Stimulated activated CD8-positive, alpha-beta memory T cell treated with anti-CD3 and anti-CD28 coated beads, Interleukin-12 subunit alpha, Interleukin-12 subunit beta, amount 100 ng/mL, for 1 hour (primary cell): ENCODE measurements around the gene OR10AD1.

ENCODE experiments used
- DNase-seq: peaks from one replicate; pipeline ENCODE4 v3.0.0-alpha.2; 2020; ENCODE audit warnings: low read depth

The OR10AD1 gene

DNA sequence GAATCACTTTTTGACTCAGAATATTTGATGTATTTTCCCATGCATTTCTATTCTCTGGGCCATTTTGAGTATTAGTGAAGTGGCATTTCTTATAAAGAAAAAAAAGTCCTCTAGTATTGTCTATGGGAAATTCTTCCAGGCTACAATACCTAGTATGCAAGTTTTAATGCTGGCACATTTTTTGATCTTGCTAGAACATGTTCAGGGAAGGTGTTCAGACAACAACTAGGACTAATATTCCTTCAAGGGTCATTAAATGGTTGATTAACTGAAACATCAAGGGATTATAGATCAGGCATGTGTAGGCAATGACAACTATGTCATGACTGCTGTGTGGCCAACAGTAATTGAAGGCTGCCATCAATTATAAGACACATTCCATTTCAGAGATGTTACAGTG is 12.0 kb downstream of the OR10AD1 start:
- DNase-seq: no peak

DNA sequence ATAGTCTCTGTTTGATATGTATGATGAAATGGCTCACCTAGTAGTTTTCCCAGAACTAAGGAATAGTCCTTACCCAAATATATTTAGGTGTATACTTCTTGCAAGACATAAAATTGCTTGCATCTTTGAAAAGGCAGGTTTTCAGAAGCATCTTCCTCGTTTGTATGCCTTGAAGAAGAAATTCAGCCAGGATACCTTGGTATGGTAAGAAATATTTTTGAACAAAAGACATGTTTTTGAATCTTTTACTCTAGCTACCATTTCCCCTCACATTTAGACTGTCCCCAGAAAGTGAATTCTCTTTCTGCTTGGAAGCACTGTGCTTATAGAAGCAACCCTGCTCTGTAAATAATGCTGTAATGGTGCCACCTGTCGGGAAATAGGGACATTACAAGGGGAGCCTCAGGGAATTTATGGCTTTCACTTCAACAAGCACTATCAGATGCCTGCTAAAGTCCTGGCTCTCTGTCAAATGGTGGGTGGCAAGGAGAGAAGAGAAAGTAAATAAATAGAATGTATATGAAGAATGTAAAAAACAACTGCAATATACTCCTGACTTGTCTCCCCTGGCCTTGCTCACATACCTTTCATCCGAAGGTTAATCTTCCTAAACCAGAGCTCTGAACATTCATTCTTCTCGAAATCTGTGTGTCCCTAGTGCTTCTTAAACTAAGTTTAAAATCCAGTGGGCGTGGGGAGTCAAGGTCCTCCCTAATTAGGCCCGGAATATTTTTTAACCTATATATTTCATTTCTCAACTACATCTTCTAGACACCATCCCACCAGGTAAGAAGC is 13.6 kb downstream of the OR10AD1 start:
- DNase-seq: peak; percentile 59

DNA sequence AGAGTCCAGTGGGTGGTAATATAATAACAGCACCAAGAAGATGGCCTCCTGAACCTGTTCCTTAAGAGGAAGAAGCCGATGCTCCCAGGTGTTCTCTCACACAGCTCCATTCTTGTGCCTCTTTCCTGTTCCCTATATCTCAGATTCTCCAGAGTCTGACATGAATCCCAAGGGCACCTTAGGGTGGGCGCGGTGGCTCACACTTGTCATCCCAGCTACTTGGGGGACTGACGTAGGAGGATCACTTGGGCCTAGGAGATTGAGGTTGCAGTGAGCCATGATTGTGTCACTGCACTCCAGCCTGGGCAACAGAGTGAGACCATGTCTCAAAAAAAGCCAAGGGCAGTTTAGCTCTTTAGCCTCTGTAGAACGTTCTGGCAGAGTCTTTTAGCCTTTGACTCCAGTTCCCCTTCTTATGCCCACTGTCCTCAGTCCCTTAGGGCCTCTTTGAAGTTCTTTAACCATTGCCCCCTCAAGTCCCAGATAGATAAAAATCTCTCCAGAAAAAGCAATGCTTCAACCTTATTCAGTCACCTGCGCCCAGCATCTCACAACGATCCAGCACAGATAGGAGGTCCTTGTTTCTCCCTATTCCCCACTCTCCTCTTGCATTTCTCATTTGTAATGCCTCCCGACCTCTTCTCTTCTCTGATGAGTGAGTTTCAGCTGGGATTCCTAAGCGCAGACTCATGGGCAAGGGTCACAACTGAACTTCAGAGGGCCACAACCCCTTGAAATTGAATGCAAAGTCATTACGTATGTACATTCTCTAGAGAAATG is 15.0 kb downstream of the OR10AD1 start:
- DNase-seq: no peak

DNA sequence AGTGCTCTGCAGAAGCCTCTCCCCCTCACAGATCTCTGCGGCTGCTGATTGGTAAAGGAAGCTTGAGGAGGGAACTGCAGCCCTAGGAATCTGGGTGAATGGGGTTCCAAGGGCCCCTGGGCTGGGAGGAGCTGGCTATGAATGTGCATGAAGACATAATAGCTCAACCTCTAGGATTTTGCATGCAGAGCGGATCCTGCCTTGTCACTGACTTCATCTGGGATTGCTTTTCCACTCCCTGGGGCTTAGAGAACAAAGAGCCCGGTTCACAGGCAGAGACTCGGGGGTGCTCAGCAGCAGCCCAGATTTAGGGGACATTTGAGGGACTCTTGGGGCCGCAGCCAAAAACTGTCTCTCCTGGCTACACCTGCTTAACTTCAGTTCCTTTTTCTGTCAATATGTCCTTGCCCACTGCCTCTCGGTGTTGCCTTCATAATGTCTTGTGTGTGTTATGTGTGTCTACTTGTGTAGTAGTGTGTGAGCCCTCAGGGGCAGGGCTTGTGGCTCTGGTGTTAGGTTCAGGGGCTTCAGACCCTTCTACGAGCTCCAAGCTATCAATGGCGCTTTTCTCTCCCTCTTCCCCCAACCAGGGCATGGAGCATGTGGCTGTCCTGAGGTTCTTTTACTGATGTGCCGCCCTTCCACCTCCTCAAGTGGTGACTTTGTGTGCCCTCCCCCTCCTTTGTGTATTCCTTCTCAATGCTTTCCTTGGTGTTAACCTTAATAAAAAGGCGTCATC is 17.7 kb downstream of the OR10AD1 start:
- no peak for DNase-seq

DNA sequence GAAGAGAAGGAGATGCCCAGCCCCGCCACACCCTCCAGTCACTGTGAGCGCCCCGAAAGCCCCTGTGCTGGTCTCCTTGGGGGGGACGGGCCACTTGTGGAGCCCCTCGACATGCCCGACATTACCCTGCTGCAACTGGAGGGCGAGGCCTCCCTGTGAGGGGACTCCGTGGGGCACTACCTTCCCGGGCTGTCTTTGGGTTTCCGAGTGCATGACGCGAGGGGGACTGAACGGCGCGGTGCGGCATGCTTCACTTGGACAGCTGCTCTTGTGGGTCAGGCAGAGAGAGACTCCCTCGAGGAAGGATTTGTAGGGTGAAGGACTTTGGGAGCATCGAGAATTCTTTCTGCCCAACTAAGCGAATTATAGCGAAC is 18.6 kb downstream of the OR10AD1 start:
- no peak for DNase-seq

DNA sequence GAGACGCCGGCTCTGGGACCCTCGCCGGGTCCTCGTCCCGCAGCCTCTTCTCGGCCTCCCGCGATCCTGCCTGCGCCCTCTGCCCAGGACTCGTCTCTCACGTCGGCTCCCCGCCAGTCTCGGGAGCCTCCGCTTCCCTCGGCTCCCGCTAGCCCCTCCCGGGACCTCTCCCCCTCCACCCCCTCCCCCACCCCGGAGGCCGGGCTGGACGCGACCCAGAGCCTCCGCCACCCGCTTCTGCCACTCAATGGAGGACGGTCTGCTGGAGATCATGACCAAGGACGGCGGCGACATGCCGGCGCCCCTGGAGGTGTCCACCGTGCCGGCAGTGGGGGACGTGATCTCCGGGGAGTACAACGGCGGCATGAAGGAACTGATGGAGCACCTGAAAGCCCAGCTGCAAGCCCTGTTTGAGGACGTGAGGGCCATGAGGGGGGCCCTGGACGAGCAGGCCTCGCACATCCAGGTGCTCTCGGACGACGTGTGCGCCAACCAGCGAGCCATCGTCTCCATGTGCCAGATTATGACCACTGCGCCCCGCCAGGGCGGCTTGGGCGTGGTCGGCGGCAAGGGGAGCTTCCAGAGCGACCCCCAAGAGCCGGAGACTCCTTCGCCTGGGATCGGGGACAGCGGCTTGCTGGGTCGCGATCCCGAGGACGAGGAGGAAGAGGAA is 19.1 kb downstream of the OR10AD1 start:
- DNase-seq: no peak

DNA sequence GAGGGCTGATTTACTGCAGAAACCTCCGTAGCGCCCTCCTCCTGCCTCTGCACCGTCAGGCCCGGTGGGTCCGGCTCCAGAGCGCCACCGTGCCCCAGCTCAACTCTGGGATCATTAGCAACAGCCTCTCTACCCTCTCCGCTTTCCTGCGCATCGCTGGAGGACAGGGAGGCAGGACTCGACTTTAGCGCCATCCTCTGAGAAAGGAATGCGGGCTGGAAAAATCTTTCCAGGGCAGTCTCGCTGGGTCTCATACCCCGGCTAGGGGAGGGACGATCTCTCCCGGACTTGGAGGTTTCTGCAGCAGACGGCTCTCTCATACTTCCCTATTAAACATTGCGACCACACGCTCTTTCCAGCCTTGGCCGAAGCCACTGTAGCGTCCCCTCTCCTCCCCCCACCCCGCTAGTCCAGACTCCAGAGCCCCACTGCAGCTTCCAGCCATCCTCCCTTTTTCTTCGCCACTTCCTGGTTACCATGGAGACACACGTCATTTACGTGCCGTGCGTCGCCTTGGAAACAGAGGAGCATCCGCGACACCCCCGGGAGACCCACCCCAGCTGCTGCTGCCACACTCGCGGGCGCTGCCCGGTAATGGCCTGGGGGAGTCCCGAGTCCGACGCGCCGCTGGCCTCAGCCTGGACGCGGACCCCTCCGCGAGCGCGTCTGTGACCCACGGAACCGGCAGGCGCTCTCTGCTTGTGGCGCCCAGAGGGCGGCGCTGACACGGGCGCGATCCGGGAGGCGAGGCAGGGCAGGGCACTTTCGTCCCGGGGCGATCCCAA is 19.8 kb downstream of the OR10AD1 start, which contains the start of gene CCDC184:
TSS of gene CCDC184 (plus strand) at position 554 of the 785 bp plus-strand sequence. CDS start 479 bp downstream, outside the sequence.
- DNase-seq: peak; percentile 62

DNA sequence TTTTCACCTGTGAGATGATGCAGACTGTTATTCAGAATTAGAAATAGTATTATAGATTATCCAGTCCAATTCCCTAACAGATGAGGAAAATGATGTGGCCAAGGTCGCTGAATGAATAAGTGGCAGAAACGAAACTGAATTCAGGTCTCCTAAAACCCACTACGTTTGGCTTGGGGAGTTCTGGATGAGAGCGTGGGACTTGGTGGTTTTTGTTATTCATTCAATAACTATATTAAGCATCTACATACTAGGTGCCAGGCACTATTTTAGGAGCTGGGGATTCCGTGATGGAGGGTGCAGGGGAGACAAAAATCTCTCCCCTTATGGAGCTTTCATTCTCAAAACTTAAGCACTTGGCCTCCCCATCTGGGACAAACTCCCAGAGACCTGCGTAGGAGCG is 20.5 kb downstream of the OR10AD1 start:
- DNase-seq: no peak

DNA sequence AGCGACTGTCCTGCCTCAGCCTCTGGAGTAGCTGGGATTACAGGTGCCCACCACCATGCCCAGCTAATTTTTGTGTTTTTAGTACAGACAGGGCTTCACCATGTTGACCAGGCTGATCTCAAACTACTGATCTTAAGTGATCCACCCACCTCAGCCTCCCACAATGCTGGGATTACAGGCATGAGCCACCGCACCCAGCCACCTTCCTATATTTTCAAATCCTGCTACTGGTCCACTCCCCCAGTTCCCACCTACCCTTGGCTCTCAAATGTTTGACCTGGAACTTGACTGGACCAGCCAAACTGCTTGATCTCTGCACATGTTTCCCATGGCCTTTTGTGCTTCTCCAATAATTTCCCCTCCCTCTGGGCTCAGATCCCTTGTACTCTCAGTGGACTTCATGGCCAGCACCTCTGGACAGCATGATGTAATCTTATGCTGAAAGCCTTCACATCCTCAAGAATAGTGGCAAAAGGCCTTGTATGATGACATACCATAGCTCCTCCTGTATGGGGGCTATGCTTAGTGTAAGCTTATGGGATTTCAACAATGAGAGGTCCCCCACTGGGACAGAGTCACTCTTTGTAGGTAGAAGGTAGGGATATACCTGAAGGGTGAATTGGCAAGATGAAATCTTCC is 22.1 kb downstream of the OR10AD1 start:
- no peak for DNase-seq

DNA sequence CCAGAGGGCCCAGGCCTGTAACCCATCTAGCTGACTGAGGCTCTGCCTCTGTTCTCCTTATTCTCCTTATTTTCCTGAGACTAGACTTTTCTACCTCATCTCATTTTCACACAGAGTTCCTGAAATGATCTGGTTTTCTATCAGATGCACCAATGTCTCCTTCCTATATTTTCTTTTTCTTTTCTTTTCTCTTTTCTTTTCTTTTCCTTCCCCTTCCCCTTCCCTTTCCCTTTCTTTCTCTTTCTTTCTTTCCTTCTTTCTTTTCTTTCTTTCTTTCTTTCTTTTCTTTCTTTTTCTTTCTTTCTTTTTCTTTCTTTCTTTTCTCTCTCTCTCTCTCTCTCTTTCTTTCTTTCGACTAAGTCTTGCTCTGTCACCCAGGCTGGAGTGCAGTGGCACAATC is 22.7 kb downstream of the OR10AD1 start:
- DNase-seq: no peak

DNA sequence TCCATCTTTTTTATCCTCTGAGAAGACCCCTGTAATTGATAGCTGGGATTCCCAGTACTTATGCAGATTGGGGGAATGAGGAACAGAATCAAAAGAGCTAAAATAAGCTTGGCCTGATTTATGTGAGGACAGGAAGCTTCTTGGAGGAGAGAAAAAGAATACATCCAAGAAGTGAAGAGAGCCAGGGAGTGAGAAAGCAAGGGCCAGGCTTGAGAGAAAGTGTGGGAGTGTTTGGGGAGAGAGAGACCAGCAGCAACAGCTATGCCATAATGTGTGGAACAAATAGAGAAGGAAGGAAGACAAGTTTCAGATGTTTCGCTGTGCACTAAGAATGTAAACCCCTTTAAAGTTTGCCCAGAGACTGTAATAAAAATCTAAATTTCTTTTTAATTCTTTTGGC is 23.6 kb downstream of the OR10AD1 start:
- DNase-seq: no peak

DNA sequence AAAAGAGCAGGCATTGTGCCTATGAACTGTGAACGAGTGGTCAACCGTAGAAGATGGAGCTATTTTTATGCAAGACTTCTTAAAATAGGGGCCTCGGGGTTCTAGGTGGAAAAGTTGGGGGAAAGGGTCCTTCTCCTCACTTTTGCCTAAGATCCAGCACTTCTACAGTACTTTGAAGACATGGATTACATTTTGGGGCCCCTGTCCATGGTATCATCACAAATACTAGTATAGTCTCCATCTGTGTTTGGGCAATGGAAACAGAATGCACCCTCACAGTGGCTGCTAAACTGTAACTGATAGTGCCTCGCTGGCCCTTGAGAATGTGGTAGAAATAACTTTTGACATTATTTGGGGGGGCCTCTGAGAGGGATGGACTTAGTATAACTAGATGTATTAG is 25.1 kb downstream of the OR10AD1 start:
- no peak for DNase-seq

DNA sequence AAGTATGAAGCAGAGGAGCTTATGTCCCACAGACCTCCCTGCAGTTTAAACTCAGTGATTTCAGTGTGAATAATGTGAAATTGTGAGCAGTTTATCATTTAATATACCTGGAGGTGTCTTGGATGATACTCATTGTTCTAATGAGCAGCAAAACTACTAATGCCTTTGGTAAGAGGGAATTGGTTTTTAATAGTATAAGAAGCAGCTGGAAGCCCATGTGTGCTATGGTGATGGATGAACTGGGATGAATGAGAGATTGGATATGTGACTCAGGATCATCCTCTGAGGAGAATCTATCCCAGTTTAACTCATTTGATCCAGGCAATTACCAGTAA is 26.7 kb downstream of the OR10AD1 start:
- no peak for DNase-seq

DNA sequence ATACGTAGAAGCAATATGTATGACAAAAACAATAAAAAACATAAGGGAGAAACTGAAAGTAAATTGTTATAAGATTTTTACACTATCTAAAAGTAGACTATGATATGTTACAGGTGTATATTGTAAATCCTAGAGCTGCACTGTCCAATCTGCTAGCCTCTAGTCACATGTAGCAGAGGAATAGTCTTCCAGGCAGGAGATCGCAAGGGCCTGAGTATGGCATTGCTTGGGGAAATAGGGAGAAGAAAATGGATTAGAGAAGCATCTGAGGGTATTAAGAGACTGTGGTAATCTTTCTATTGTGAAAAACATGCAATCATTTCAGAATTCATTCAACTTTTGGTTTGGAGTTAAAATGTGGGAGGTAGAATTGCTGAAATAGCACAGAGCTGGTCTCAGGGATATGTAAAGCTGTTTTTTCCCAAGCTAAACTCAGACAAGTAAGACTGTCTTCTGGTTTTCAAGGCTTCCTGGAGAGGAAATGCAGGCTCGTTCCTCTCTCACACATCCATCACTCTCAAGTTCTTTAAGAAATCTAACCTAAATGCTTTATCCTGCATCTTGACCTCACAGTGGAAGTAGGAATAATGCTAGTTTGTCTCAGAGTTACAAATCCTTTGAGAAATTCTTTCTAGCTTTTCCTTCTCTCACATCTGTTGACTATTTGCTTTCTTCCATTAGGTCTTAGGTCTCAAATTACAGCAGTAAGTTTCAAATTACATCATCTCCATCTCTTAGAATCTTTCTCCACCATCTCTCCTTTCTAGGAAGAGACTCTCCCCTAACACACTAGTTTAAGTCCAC is 27.3 kb downstream of the OR10AD1 start:
- DNase-seq: no peak

DNA sequence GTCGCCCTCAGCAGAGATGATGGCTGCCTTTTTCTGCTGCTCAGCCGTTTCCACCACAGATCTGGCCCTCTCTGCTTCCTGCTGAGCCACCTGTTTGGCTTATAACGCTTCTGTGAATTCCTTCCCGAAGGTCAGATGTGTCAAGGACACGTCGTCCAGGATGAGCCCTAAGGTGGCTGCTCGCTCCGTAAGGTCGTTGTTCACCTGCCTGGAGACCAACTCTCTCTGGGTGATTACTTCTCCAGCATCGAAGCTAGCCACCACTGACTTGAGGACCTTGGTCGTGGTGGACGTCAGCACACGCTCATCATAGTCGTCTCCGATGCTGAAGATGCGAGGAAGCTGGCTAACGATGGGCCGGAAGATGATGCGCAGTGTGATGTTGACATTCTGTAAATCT is 34.1 kb downstream of the OR10AD1 start:
- DNase-seq: no peak

DNA sequence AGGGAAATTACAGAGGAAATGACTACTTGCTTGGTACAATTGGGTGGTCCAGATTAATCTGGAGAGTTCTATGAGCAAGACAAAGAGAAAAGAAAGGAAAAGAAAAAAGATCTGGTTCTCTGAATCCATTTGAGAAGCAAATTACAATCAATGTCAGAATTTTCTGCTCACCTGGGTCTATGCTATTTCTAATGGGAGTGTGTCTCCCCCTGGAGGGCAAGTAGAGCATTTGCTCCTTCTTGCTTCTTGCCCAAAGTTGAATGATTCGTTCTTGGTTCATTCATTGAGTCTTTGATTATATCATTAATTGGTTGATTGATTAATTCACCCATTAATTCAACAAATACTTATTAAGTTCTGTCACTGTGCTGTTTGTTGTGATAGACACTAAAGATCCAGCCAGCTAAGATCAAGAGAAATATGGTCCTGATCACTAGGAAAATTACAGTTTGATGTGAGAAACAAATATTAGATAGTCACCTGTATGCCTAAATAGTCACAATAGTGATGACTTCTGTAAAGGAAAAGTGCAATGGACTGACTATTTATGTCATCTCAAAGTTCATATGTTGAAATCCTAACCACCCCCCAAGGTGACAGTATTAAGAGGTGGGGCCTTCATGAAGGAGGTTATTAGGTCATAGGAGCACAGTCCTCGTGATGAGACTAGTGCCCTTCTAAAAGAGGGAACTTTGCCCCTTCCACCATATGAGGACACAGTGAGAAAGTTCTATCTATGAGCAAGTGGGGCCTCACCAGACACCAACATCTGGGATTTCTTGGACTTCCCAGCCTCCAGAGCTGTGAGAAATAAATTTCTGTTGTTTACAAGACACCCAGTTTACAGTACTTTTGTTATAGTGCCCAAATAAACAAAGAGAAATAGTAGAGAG is 37.8 kb downstream of the OR10AD1 start:
- peak; percentile 30 for DNase-seq

DNA sequence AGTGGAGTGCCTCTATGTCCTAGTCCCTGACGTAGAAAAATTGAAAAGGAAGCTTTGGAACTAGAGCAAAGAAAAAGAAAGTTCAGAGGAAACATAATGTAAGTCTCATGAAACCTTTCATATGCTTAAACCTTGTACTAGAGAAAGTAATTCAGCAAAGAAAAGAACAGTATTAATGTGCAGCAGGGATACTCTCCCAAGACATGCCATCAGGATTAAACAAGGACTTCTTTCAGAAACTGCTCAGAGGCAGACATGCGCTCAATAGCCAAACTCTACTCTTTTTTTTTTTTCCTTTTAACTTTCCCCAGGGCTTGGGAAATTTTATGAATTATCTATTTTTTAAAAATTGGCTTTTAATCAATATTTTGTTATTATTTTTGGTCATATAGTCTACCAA is 38.6 kb downstream of the OR10AD1 start:
- DNase-seq: no peak

DNA sequence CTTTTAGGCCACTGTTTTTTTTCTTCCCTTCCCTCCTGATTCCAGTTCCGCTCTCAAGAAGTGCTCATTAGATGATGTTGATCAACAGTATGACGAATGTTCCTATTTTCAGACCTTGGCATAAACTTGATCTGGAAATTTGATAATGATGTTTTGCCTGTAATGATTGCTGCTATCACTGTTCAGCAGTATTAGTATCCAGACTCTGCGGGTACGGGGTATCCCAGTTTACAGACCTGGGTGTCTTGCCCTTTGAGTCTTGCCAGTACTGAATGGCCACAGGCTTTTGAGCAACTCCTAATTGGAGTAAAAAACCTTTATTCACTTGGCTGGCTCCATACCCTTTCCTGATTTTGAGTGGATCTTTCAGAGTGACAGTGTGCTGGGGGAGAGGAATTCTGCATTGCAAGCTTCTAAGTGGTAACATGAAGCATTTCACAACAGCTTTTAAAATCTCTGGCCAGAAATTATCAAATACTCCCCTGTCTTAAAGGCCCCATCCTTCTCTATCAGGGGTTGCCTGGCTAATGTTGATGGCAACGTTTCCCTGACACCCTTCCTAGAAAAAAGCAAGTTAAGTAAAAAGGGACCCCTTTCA is 39.8 kb downstream of the OR10AD1 start:
- DNase-seq: no peak

DNA sequence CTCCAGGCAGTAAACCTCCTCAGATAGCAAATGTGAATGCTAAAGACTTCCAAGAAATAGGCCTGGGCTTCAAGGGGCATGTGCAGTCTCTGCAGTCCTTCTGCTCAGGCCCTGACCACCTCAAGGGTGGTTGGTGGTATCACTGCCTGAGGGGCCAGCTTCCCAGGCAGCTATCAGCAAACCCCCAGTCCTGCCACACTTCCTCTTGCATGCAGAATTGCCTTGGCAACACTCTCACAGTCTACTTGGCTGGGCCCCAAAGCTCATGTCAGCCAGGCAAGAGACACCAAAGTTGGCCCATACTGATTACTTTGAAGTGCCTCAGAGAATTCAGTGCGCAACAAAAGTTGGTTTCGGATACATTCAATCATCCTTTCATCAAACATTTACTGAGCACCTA is 42.3 kb downstream of the OR10AD1 start:
- DNase-seq: no peak
